Epithelial cell of proximal tubule (primary cell): Measurements from ENCODE around the gene STK10. TPM values are rescaled to one million over a fixed set of nuclear protein-coding genes. Genes with fewer than 3 reads are reported as not detected.

Experiments
- DNase-seq: peaks from one replicate; pipeline ENCODE4 v3.0.0-alpha.2; 2011; ENCODE audit warnings: low read depth
- H3K4me3 ChIP-seq: 2 replicates; pipeline ENCODE4 v1.5.1; 2011; ENCODE audit warnings: low read depth, mild to moderate bottlenecking, low read length
- CTCF ChIP-seq: conservative IDR thresholded peaks from 2 replicates; pipeline ENCODE4 v1.5.1; 2012; ENCODE audit warnings: low read depth, mild to moderate bottlenecking, low read length
- total RNA-seq: library from RNA; depleted of rRNA; stranded (reverse); fragments of >200 nt; gene quantifications from 2 replicates; pipeline ENCODE4 v1.2.3, GENCODE V29; 2015

The STK10 gene
- total RNA-seq, 1 donor from 2014 or later: 22.4 TPM

GRCh38 chr5:172089298-172090117 is 98.5 kb downstream of the STK10 start:
- DNase-seq: no peak
- no peak for TF ChIP-seq CTCF
- no peak overlapping the region for H3K4me3 ChIP-seq

- no peak for TF ChIP-seq CTCF
- no peak overlapping the region for H3K4me3 ChIP-seq
- no peak for DNase-seq
Observed at GRCh38 chr5:172088801-172089200, 99.2 kb downstream of the STK10 start.

- no peak overlapping the region for H3K4me3 ChIP-seq
- DNase-seq: no peak
- TF ChIP-seq CTCF: no peak
Observed at GRCh38 chr5:172086194-172086975, 101.6 kb downstream of the STK10 start.

GRCh38 chr5:172085738-172086137 is 102.3 kb downstream of the STK10 start:
- TF ChIP-seq CTCF: no peak
- no peak overlapping the region for H3K4me3 ChIP-seq
- DNase-seq: no peak

- no peak for TF ChIP-seq CTCF
- DNase-seq: no peak
- H3K4me3 ChIP-seq: no peak overlapping the region
Observed at GRCh38 chr5:172082180-172082579, 105.8 kb downstream of the STK10 start.

GRCh38 chr5:172079876-172080275 is 108.1 kb downstream of the STK10 start:
- no peak overlapping the region for H3K4me3 ChIP-seq
- TF ChIP-seq CTCF: no peak
- no peak for DNase-seq
